RWPE2 (cell line): ENCODE data around the gene ENPP1.

Experiments
- ATAC-seq: fragments of 200-7000 bp; cut with Tn5 transposase; 3 replicates; pipeline ENCODE4 v1.9.1; 2021; ENCODE audit warnings: low read depth
- DNase-seq: peaks from one replicate; pipeline ENCODE4 v3.0.0-alpha.2; 2020; ENCODE audit warnings: low spot score
- H3K27ac ChIP-seq: fragments of 450-650 bp; 2 replicates; pipeline ENCODE4 v1.5.1; 2017; ENCODE audit warnings: mild to moderate bottlenecking; ENCODE audit not compliant: poor library complexity, severe bottlenecking
- H3K27me3 ChIP-seq: fragments of 250-450 bp; sonication (Bioruptor Pico); 2 replicates; pipeline ENCODE4 v1.5.1; 2021; ENCODE audit warnings: mild to moderate bottlenecking, moderate library complexity; ENCODE audit not compliant: insufficient read depth, poor library complexity, severe bottlenecking
- H3K36me3 ChIP-seq: fragments of 250-450 bp; sonication (Bioruptor Pico); 2 replicates; pipeline ENCODE4 v1.5.1; 2020; ENCODE audit warnings: low read depth, mild to moderate bottlenecking, moderate library complexity
- H3K4me1 ChIP-seq: fragments of 250-450 bp; sonication (Bioruptor Pico); 2 replicates; pipeline ENCODE4 v1.5.1; 2021; ENCODE audit warnings: mild to moderate bottlenecking, moderate library complexity; ENCODE audit not compliant: insufficient read depth, poor library complexity, severe bottlenecking
- H3K4me3 ChIP-seq: fragments of 250-450 bp; sonication (Bioruptor Pico); 2 replicates; pipeline ENCODE4 v1.5.1; 2021; ENCODE audit warnings: mild to moderate bottlenecking, moderate library complexity; ENCODE audit not compliant: severe bottlenecking
- H3K9me3 ChIP-seq: fragments of 250-450 bp; sonication (Bioruptor Pico); 2 replicates; pipeline ENCODE4 v1.5.1; 2021; ENCODE audit warnings: mild to moderate bottlenecking, moderate library complexity; ENCODE audit not compliant: severe bottlenecking
- CTCF ChIP-seq: fragments of 450-650 bp; IDR thresholded peaks from one replicate; pipeline ENCODE4 v1.5.1; 2017; ENCODE audit warnings: mild to moderate bottlenecking, moderate library complexity; ENCODE audit not compliant: poor library complexity, severe bottlenecking

Gene ENPP1

DNA sequence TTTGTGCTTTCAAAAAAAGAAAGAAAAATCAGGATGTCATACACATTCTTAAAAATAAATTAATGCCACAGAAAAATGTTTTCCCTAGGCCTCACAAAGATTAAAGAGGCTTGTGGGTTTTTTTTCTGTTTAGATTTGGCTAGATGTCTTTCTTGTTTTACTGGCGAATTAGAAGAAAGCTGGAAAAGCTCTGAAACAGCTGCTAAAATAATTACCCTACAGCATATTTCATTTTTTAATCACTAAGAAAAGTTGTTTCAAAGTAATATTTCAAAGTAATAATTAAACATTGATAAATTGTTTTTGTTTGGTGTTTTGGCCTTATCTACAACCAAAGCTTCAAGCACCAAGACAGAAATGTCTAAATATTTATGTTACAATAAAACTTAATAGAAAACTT is 3.7 kb upstream of the ENPP1 start:
- DNase-seq (no peak), ATAC-seq (no peak)
- no peak overlapping the region for H3K27ac ChIP-seq
- no peaks in the 10 kb centered on the region for H3K27me3 ChIP-seq
- no peaks in the 10 kb centered on the region for H3K36me3 ChIP-seq
- H3K4me3 ChIP-seq = no peak overlapping the region
- H3K4me1 ChIP-seq = no peaks in the 10 kb centered on the region
- TF ChIP-seq CTCF = no peak
- H3K9me3 ChIP-seq = peaks cover 4% of the 10 kb centered on the region

DNA sequence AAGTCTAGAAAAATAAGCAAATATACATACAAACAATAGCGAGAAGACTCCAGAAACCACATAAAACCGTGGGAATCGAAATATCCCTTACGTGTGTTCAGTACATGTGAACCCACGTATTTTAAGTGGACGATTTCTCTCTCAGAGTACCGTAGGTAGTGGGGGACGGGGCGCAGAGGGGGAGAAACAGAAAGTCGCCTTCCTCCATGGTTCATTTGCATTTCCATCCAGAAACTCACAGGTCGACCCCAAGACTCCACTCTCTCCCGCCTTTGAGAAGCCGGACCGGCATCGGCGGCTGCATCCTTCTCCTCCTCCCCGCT is 538 bp upstream of the ENPP1 start:
- Histone ChIP-seq H3K27me3 (no peaks in the 10 kb centered on the region), H3K27ac (no peak overlapping the region)

DNA sequence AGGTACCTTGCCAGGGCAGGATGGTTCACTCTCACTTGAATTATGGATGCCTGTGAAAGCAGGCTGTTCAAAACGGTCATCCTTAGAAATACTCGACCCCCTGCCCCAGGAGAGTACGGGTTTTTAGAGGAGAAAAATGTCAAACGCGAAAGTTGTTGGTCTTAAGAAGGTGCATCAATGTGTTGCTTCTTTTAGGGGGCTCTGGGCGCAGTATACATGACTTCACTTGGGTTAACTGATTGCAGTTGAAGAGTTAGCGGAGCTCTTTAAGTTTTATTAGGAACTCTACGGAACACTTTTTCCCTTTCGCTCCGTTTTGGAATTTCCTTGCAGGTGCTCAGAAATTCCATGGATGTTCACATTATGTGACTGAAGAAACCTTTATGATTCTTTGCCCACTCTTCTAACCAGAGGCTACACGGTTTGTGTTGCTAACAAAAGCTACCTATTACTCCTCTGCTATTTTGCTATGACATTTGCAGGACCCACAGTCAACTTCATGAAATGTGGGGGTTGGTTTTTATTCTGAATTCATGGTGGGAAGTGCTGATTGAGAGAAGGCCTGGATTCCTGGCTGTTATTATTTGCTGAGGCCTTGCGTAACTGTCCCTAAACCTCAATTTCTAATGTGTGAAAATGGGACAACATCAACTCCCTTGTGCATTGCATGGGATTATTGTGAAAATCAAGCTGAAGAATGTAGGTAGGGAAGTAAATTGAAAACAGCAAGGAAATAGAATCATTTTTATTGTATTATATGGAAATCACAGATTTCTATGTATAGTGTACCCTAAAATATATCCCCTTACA is 845 bp downstream of the ENPP1 start:
- H3K36me3 ChIP-seq = no peaks in the 10 kb centered on the region
- TF ChIP-seq CTCF = no peak
- no peaks in the 10 kb centered on the region for H3K27me3 ChIP-seq
- peak overlapping the region; percentile 50 for H3K4me3 ChIP-seq
- H3K4me1 ChIP-seq = no peaks in the 10 kb centered on the region
- no peak for DNase-seq
- H3K27ac ChIP-seq = no peak overlapping the region
- no peaks in the 10 kb centered on the region for H3K9me3 ChIP-seq
- ATAC-seq = no peak

More for the DNA sequence above, 538 bp upstream of the ENPP1 start:
- no peak for ATAC-seq
- Histone ChIP-seq H3K4me1 (no peaks in the 10 kb centered on the region), H3K4me3 (peak overlapping the region; percentile 50), H3K36me3 (no peaks in the 10 kb centered on the region), H3K9me3 (no peaks in the 10 kb centered on the region)
- no peak for TF ChIP-seq CTCF
- no peak for DNase-seq

DNA sequence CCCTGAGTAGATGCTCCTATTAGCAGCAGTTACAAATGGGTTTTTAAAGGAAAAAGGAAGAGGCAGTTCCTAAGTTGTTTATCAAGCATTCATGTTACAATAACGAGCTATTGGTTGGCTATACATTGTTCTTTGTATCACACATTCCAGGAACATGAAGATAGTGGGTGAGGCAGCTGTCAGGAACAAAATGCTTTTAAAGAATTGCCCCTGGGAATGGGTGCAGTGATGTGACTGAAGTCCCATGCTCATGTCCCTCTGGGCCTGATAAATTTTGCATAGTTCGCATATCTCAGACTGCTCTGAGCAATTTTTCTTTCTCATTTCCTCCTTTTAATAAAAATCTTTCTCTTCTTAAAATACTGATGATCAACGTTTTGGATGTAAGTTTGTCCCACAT is 3.7 kb downstream of the ENPP1 start:
- Histone ChIP-seq H3K27ac (no peak overlapping the region), H3K36me3 (no peaks in the 10 kb centered on the region), H3K4me1 (no peaks in the 10 kb centered on the region), H3K9me3 (no peaks in the 10 kb centered on the region), H3K27me3 (no peaks in the 10 kb centered on the region), H3K4me3 (no peak overlapping the region)
- DNase-seq (no peak), ATAC-seq (no peak)
- TF ChIP-seq CTCF = no peak

- H3K4me3 ChIP-seq = no peak overlapping the region
- no peaks in the 10 kb centered on the region for H3K36me3 ChIP-seq
- H3K27me3 ChIP-seq = no peaks in the 10 kb centered on the region
- no peak for ATAC-seq
- no peaks in the 10 kb centered on the region for H3K9me3 ChIP-seq
- TF ChIP-seq CTCF = no peak
- no peak overlapping the region for H3K27ac ChIP-seq
- no peak for DNase-seq
- H3K4me1 ChIP-seq = no peaks in the 10 kb centered on the region
Observed at GRCh38 chr6:131813991-131814390, 6.2 kb downstream of the ENPP1 start.
